WTC11 (cell line): ENCODE results near the gene ARHGAP18.

Experiments
- ATF6 ChIP-seq: sonication (generic); formaldehyde crosslinking; IDR thresholded peaks from 2 replicates; pipeline ENCODE4 v1.8.1; 2023; ENCODE audit warnings: mild to moderate bottlenecking, missing genetic modification reagents
- CREB1 ChIP-seq: sonication (generic); formaldehyde crosslinking; IDR thresholded peaks from 2 replicates; pipeline ENCODE4 v1.8.0; 2023; ENCODE audit warnings: mild to moderate bottlenecking, missing genetic modification reagents
- CTCF ChIP-seq: fragments of 200-600 bp; IDR thresholded peaks from 2 replicates; pipeline ENCODE4 v1.8.0; 2022; ENCODE audit warnings: antibody characterized with exemption
- ELF4 ChIP-seq: sonication (generic); formaldehyde crosslinking; IDR thresholded peaks from 2 replicates; pipeline ENCODE4 v1.8.1; 2022; ENCODE audit warnings: low read depth, mild to moderate bottlenecking, moderate library complexity, missing genetic modification reagents
- ETV6 ChIP-seq: sonication (generic); formaldehyde crosslinking; IDR thresholded peaks from 2 replicates; pipeline ENCODE4 v1.8.1; 2022; ENCODE audit warnings: mild to moderate bottlenecking, missing genetic modification reagents
- FOXP4 ChIP-seq: sonication (generic); formaldehyde crosslinking; IDR thresholded peaks from 2 replicates; pipeline ENCODE4 v1.8.0; 2022; ENCODE audit warnings: mild to moderate bottlenecking, missing genetic modification reagents
- NR1H2 ChIP-seq: sonication (generic); formaldehyde crosslinking; IDR thresholded peaks from 2 replicates; pipeline ENCODE4 v1.9.0; 2021; ENCODE audit warnings: mild to moderate bottlenecking, moderate library complexity, missing genetic modification reagents
- TCF7 ChIP-seq: sonication (generic); formaldehyde crosslinking; IDR thresholded peaks from 2 replicates; pipeline ENCODE4 v1.8.0; 2022; ENCODE audit warnings: mild to moderate bottlenecking, low read depth, missing genetic modification reagents, moderate library complexity
- ZNF121 ChIP-seq: sonication (generic); formaldehyde crosslinking; IDR thresholded peaks from 2 replicates; pipeline ENCODE4 v1.8.0; 2023; ENCODE audit warnings: missing genetic modification reagents
- ZNF263 ChIP-seq: sonication (generic); formaldehyde crosslinking; IDR thresholded peaks from 2 replicates; pipeline ENCODE4 v1.8.1; 2022; ENCODE audit warnings: low read depth, mild to moderate bottlenecking, moderate library complexity, missing genetic modification reagents
- TF ChIP-seq, protein P1 (sequence below): sonication (generic); formaldehyde crosslinking; IDR thresholded peaks from 2 replicates; pipeline ENCODE4 v1.8.0; 2022; ENCODE audit warnings: mild to moderate bottlenecking, missing genetic modification reagents
- TF ChIP-seq, protein P2 (sequence below): sonication (generic); formaldehyde crosslinking; IDR thresholded peaks from 2 replicates; pipeline ENCODE4 v1.8.1; 2022; ENCODE audit warnings: missing genetic modification reagents, borderline replicate concordance
- TF ChIP-seq, protein P3 (sequence below): sonication (generic); formaldehyde crosslinking; conservative IDR thresholded peaks from 2 replicates; pipeline ENCODE4 v1.8.1; 2023; ENCODE audit warnings: mild to moderate bottlenecking, low read depth, missing genetic modification reagents, moderate library complexity
- TF ChIP-seq, protein P4 (sequence below): sonication (generic); formaldehyde crosslinking; conservative IDR thresholded peaks from 2 replicates; pipeline ENCODE4 v1.8.1; 2022; ENCODE audit warnings: mild to moderate bottlenecking, missing genetic modification reagents

DNA sequence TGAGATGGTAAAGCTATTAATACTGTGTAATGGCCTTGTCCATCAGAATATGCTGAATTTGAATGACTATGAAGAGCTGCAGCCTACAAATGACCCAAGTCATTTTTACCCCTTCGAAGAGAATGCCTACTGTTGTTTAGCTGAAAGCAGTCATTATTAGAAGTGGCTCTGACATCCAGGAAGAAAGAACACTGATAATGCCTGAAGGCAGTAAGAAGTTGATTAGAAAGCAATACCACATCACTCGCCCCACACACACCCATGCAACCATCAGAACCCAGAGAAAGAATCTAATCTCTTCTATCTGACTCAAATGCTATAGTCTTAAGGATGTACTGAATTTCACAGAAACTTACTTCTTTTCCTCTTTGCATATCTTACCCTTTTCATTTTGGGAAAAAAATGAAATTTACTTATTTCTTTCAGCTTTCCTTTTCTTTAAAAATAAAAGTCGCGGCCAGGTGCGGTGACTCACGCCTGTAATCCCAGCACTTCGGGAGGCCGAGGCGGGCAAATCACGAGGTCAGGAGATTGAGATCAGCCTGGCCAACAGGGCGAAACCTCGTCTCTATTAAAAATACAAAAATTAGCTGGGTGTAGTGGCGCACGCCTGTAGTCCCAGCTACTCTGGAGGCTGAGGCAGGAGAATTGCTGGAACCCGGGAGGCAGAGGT is 61.0 kb downstream of the ARHGAP18 start:
- TF ChIP-seq, protein P1, sequence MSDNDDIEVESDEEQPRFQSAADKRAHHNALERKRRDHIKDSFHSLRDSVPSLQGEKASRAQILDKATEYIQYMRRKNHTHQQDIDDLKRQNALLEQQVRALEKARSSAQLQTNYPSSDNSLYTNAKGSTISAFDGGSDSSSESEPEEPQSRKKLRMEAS (CRISPR knock-in tag), result no peak
- TF ChIP-seq CTCF, result no peak
- TF ChIP-seq CREB1, result no peak
- no peak for TF ChIP-seq ZNF263 (CRISPR knock-in tag)
- no peak for TF ChIP-seq NR1H2
- no peak for TF ChIP-seq TCF7 (CRISPR knock-in tag)
- TF ChIP-seq ETV6 (CRISPR knock-in tag), result no peak
- TF ChIP-seq, protein P2, sequence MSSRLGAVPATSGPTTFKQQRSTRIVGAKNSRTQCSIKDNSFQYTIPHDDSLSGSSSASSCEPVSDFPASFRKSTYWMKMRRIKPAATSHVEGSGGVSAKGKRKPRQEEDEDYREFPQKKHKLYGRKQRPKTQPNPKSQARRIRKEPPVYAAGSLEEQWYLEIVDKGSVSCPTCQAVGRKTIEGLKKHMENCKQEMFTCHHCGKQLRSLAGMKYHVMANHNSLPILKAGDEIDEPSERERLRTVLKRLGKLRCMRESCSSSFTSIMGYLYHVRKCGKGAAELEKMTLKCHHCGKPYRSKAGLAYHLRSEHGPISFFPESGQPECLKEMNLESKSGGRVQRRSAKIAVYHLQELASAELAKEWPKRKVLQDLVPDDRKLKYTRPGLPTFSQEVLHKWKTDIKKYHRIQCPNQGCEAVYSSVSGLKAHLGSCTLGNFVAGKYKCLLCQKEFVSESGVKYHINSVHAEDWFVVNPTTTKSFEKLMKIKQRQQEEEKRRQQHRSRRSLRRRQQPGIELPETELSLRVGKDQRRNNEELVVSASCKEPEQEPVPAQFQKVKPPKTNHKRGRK (CRISPR knock-in tag), result no peak
- TF ChIP-seq FOXP4 (CRISPR knock-in tag), result no peak
- no peak for TF ChIP-seq ATF6 (CRISPR knock-in tag)
- TF ChIP-seq ELF4 (CRISPR knock-in tag), result no peak
- TF ChIP-seq, protein P3, sequence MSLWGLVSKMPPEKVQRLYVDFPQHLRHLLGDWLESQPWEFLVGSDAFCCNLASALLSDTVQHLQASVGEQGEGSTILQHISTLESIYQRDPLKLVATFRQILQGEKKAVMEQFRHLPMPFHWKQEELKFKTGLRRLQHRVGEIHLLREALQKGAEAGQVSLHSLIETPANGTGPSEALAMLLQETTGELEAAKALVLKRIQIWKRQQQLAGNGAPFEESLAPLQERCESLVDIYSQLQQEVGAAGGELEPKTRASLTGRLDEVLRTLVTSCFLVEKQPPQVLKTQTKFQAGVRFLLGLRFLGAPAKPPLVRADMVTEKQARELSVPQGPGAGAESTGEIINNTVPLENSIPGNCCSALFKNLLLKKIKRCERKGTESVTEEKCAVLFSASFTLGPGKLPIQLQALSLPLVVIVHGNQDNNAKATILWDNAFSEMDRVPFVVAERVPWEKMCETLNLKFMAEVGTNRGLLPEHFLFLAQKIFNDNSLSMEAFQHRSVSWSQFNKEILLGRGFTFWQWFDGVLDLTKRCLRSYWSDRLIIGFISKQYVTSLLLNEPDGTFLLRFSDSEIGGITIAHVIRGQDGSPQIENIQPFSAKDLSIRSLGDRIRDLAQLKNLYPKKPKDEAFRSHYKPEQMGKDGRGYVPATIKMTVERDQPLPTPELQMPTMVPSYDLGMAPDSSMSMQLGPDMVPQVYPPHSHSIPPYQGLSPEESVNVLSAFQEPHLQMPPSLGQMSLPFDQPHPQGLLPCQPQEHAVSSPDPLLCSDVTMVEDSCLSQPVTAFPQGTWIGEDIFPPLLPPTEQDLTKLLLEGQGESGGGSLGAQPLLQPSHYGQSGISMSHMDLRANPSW (CRISPR knock-in tag), result no peak
- TF ChIP-seq ZNF121, result no peak
- TF ChIP-seq, protein P4, sequence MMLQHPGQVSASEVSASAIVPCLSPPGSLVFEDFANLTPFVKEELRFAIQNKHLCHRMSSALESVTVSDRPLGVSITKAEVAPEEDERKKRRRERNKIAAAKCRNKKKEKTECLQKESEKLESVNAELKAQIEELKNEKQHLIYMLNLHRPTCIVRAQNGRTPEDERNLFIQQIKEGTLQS (CRISPR knock-in tag), result no peak
